ENCODE data around the gene PTGES3L.

PTGES3L gene

DNA sequence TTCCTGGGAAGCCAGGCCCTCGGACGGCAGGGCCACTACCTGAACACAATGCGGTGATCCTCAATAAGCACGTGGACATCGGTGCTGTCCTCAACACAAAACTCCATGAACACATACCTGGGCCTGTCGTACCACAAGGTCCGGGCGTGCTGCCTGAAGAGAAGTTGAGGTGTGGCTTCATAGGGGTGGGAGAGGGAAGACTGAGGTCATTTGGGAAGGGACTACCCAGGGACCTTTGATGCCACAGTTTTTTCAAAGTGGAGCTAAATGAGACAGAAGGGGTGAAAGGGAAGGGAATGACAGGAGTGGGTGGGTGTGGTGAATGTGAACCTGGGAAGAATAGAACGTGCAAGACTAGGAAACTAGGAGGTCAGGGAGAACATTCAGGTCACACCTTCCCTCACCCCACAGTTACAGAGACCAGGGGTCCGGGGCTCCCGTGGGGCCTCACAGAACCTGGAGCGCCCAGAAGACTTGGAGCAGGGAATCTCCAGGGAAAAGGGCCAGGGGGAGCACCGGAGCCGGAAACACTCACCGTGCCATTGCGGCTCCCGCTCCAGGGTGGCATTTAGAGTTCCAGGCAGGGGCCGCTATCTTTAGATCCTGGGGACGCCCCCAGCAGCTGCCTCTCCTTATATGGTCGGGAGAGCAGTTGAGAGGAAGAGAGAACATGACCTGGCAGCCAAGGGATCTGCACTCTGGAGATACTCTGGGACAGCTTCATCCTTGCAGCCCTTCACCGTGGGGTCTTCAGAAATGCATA is at the start of gene PTGES3L:
TSS of gene PTGES3L (minus strand) at position 570 of the 763 bp plus-strand sequence. CDS start at position 543, 27 bp downstream.
- TF ChIP-seq, protein P1, sequence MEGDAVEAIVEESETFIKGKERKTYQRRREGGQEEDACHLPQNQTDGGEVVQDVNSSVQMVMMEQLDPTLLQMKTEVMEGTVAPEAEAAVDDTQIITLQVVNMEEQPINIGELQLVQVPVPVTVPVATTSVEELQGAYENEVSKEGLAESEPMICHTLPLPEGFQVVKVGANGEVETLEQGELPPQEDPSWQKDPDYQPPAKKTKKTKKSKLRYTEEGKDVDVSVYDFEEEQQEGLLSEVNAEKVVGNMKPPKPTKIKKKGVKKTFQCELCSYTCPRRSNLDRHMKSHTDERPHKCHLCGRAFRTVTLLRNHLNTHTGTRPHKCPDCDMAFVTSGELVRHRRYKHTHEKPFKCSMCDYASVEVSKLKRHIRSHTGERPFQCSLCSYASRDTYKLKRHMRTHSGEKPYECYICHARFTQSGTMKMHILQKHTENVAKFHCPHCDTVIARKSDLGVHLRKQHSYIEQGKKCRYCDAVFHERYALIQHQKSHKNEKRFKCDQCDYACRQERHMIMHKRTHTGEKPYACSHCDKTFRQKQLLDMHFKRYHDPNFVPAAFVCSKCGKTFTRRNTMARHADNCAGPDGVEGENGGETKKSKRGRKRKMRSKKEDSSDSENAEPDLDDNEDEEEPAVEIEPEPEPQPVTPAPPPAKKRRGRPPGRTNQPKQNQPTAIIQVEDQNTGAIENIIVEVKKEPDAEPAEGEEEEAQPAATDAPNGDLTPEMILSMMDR (IDR thresholded peaks at IDR 0.05; ENCODE audit: control insufficient read depth, insufficient read depth, low read depth, low read length, missing control alignments), result no peak
- DNase-seq (ENCODE audit: low read depth), result no peak
- H3K4me3 ChIP-seq (ENCODE audit: control insufficient read depth, low read depth, low read length), result peak within 1 kb of the TSS; percentile 88

DNA sequence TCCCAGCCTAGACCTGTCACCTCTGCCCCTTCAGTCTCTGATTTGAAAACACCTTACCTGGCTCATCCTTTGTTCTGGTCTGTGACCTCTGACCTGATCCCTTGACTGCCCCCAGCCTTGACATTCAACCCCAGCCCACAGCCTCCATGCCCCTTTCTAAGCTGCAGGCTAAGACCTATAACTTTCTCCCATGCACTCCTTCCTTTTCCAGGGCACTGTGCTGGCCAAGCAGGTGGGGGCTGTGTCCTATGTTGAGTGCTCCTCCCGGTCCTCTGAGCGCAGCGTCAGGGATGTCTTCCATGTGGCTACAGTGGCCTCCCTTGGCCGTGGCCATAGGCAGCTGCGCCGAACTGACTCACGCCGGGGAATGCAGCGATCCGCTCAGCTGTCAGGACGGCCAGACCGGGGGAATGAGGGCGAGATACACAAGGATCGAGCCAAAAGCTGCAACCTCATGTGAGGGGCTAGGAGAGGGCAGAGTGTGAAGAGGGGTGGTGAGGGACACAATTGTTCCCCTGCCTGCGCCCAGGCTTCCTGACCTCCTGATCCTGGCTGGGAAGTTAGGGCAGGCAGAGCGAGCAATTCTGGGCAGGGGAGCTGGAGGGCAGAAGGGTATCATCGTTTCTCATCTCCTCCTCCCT is 48.5 kb upstream of the PTGES3L start:
- H3K4me3 ChIP-seq (ENCODE audit: control insufficient read depth, low read depth, low read length), result no peak overlapping the region
- no peak for DNase-seq (ENCODE audit: low read depth)
- TF ChIP-seq, protein P1 (IDR thresholded peaks at IDR 0.05; ENCODE audit: control insufficient read depth, insufficient read depth, low read depth, low read length, missing control alignments), result no peak

DNA sequence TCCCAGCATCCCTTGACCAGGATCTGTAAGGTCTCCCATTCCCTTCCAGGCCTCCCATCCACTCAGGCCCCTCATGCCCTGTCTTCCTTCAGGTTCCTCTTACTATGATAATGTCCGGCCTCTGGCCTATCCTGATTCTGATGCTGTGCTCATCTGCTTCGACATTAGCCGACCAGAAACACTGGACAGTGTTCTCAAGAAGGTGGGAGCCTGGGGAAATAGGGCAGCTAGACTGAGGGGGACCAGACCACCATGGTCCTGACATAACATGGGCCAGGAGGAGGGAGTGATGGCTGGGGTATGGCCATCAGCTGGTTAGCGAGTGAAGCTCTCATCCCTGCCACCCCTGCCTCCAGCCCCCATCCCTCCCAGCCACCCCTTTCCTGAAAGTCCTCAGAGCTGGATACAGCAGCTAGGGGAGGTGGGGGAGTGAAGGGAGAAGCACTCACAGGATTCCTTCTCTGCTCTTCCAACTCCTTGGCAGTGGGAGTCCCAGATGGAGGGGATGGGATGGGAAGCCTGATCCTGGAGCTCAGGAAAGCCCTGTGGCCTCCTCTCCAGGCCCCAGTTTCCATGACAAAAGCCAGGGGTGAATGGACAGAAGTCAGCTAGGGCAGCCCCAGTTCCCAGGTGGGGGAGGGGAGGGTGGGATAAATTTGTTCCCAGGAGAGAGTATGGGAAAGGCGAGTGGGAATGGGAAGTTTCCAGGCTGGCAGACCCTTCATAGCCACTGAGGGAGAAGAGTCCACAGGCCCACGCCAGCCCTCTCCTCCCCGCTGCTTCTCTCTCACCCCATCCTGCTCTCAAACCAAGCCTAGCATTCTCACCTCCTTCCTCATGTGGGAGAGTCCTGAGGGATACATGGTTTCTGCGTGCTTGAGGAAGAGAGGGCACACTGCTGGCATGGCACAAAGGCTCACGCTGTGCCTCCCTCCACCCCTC is 47.5 kb upstream of the PTGES3L start:
- TF ChIP-seq, protein P1 (IDR thresholded peaks at IDR 0.05; ENCODE audit: control insufficient read depth, insufficient read depth, low read depth, low read length, missing control alignments), result no peak
- H3K4me3 ChIP-seq (ENCODE audit: control insufficient read depth, low read depth, low read length), result no peak overlapping the region
- no peak for DNase-seq (ENCODE audit: low read depth)

DNA sequence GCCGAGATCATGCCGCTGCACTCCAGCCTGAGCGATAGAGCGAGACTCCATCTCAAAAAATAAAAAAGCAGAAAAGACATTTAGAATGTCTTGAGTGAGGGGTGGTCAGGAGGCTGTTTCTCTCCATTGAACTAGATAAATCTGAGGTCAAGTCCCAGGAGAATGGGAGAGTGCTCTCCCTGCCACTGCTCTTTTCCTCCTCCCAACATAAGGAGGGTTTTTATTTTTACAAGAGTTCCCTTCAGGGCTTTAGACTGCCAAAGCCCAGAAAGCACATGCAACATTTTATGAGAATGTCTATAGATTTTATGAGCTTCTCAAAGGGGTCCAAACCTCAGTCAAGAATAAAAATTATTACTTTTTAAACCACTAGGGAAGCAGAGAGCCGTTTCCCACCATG is 46.7 kb upstream of the PTGES3L start:
- TF ChIP-seq, protein P1 (IDR thresholded peaks at IDR 0.05; ENCODE audit: control insufficient read depth, insufficient read depth, low read depth, low read length, missing control alignments), result no peak
- H3K4me3 ChIP-seq (ENCODE audit: control insufficient read depth, low read depth, low read length), result no peak overlapping the region
- DNase-seq (ENCODE audit: low read depth), result no peak

DNA sequence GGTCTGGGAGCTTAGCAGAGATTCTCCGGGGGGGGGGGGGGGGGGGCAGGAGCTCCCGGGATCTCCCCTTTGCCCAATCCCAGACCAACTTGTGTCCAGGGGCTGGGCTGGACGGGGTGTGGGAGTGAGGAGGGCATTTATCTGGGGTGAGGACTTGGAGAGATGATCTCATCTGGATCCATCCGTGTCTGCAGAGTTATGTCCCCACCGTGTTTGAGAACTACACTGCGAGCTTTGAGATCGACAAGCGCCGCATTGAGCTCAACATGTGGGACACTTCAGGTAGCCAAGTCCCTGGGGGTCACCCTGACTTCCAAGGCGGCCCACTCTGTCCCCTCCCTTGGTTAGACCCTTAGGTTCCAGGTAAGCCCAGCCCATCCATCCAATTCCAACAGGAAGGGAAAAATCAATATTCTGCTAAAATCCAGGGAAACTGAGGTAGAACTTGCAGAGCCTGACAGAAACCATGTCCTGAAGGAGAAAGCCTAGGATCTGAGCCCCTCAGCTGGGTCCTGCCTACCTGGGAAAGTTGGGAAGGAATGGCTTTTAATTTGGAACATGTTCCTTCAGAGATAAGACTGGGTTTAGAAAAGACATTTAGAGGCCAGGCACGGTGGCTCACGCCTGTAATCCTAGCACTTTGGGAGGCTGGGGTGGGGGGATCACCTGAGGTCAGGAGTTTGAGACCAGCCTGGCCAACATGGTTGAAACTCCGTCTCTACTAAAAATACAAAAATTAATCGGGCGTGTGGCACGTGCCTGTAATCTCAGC is 46.1 kb upstream of the PTGES3L start:
- TF ChIP-seq, protein P1 (IDR thresholded peaks at IDR 0.05; ENCODE audit: control insufficient read depth, insufficient read depth, low read depth, low read length, missing control alignments), result no peak
- H3K4me3 ChIP-seq (ENCODE audit: control insufficient read depth, low read depth, low read length), result no peak overlapping the region
- DNase-seq (ENCODE audit: low read depth), result no peak

DNA sequence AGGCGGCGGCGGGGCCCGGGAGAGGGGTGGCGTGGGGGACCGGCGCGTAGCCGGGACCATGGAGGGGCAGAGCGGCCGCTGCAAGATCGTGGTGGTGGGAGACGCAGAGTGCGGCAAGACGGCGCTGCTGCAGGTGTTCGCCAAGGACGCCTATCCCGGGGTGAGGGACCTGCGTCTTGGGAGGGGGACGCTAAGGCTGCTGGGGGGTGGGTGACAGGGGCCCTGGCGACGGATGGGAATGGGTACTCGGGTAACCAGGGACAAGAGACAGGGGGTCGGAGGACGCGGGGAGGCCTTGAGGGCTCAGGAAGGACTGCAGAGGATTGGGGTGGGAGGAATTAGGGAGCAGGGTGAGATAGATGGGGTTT is 45.4 kb upstream of the PTGES3L start:
- DNase-seq (ENCODE audit: low read depth), result no peak
- TF ChIP-seq, protein P1 (IDR thresholded peaks at IDR 0.05; ENCODE audit: control insufficient read depth, insufficient read depth, low read depth, low read length, missing control alignments), result no peak
- peak overlapping the region; percentile 26 for H3K4me3 ChIP-seq (ENCODE audit: control insufficient read depth, low read depth, low read length)
